ENCODE results near the gene PRDM16. TPM values are rescaled to one million over a fixed set of nuclear protein-coding genes. Genes with fewer than 3 reads are reported as not detected.

The PRDM16 gene
- total and polyA plus RNA-seq, 2 donors (not counting 1 experiment from before 2014, with no cell fraction given) = 0.03 to 0.12 TPM

GRCh38 chr1:3483380-3483779 is 414.4 kb downstream of the PRDM16 start:
- no peak overlapping the region for H3K9ac ChIP-seq (ENCODE audit: low read length)
- H3K4me1 ChIP-seq (ENCODE audit: control insufficient read depth in 2 of 2, insufficient read depth in 2 of 2, low read length in 2 of 2) = no peaks in the 10 kb centered on the region
- H3K79me2 ChIP-seq (ENCODE audit: control insufficient read depth, insufficient read depth, low read length) = no peaks in the 10 kb centered on the region
- peaks cover 3% of the 10 kb centered on the region for H3K27me3 Mint-ChIP-seq
- no peak for ATAC-seq (ENCODE audit: low read depth)
- H3K27me3 ChIP-seq (replicated peaks in 1 of 4; ENCODE audit: control extremely low read depth in 1 of 4, control insufficient read depth in 3 of 4, insufficient read depth in 4 of 4, low read length in 3 of 4) = no peaks in the 10 kb centered on the region
- WGBS (ENCODE audit: insufficient coverage) = 83% methylated on average over 14 of the region's 14 CpGs
- H3K27ac ChIP-seq (ENCODE audit: low read length in 2 of 2) = no peak overlapping the region
- CTCF ChIA-PET = interaction anchor here (3.0 kb wide), 1 partner anchor 30 kb away, joined by 12 read pairs; no protein-coding TSS in a partner anchor
- intact Hi-C loops (cut with micrococcal nuclease) = no loop called here
- no peak for DNase-seq
- H3K9me3 Mint-ChIP-seq (ENCODE audit: insufficient read depth) = peaks cover 6% of the 10 kb centered on the region
- H3K4me1 Mint-ChIP-seq = no peaks in the 10 kb centered on the region
- no peak overlapping the region for H3K27ac Mint-ChIP-seq
- no peaks in the 10 kb centered on the region for H3K36me3 ChIP-seq (replicated peaks in 1 of 2; ENCODE audit: control extremely low read depth in 1 of 2, control insufficient read depth in 1 of 2, extremely low read depth in 1 of 2, insufficient read depth in 2 of 2, low read length in 1 of 2)
- POLR2A ChIA-PET = no interaction called here
- no peak overlapping the region for H3K4me3 Mint-ChIP-seq
- peaks cover 0 to 4% (median 1%) of the 10 kb centered on the region in 3 donors for H3K9me3 ChIP-seq (ENCODE audit: control extremely low read depth in 1 of 3, control insufficient read depth in 2 of 3, insufficient read depth in 1 of 3, low read length in 2 of 3)
- no peaks in the 10 kb centered on the region for H4K20me1 ChIP-seq (ENCODE audit: control insufficient read depth, insufficient read depth, low read length, poor library complexity, severe bottlenecking)
- no peak overlapping the region for H2AFZ ChIP-seq (ENCODE audit: insufficient read depth, low read depth, low read length, poor library complexity, severe bottlenecking)
- no peak overlapping the region for H3K4me3 ChIP-seq (ENCODE audit: control extremely low read depth in 1 of 5, extremely low read depth in 1 of 5, insufficient read depth in 1 of 5, low read depth in 2 of 5, low read length in 4 of 5)
- H3K4me2 ChIP-seq (replicated peaks; ENCODE audit: low read depth, low read length, poor library complexity, severe bottlenecking) = no peak overlapping the region
- TF ChIP-seq EZH2 (IDR thresholded peaks at IDR 0.05; ENCODE audit: borderline replicate concordance, insufficient read depth, low read depth, low read length, poor library complexity, severe bottlenecking) (no peak), CTCF (IDR thresholded peaks at IDR 0.05) (no peak)

DNA sequence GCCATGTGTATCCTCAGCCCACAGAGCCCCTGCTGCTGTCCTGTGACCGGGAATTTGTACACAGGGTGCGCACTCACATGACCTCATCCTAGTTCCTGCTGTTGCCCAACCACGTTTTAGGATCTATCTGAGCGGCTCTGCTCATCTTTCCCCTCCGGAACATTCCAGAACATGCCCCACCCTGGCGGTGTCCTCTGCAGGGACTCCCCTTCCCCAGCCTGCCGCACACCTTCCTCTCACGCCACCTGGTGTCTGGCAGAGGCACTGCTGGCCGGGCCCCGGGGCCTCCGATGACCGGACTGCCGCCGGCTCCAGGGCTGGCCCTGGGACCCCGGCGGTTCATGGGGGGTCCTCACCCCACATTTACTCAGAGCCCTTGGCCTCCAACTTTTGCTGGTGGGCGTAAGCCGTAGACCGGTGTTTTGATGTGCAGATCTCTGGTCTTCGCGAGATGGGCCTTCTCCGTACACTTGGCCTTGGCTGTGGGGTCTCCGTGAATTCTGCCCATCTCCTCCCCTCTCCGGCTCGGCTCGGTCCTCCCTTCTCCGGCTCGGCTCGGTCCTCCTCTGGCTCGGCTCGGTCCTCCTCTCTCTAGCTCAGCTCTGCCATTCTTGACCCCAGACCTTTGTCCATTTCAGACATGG is 414.9 kb downstream of the PRDM16 start:
- Histone ChIP-seq H3K4me2 (replicated peaks; ENCODE audit: low read depth, low read length, poor library complexity, severe bottlenecking) (no peak overlapping the region), H3K36me3 (replicated peaks in 1 of 2; ENCODE audit: control extremely low read depth in 1 of 2, control insufficient read depth in 1 of 2, extremely low read depth in 1 of 2, insufficient read depth in 2 of 2, low read length in 1 of 2) (no peaks in the 10 kb centered on the region), H3K9ac (ENCODE audit: low read length) (no peak overlapping the region), H2AFZ (ENCODE audit: insufficient read depth, low read depth, low read length, poor library complexity, severe bottlenecking) (no peak overlapping the region), H3K9me3 (ENCODE audit: control extremely low read depth in 1 of 3, control insufficient read depth in 2 of 3, insufficient read depth in 1 of 3, low read length in 2 of 3) (peaks cover 0 to 6% (median 5%) of the 10 kb centered on the region in 3 donors), H3K4me3 (ENCODE audit: control extremely low read depth in 1 of 5, extremely low read depth in 1 of 5, insufficient read depth in 1 of 5, low read depth in 2 of 5, low read length in 4 of 5) (no peak overlapping the region), H4K20me1 (ENCODE audit: control insufficient read depth, insufficient read depth, low read length, poor library complexity, severe bottlenecking) (no peaks in the 10 kb centered on the region), H3K27ac (ENCODE audit: low read length in 2 of 2) (no peak overlapping the region), H3K4me1 (ENCODE audit: control insufficient read depth in 2 of 2, insufficient read depth in 2 of 2, low read length in 2 of 2) (no peaks in the 10 kb centered on the region), H3K27me3 (replicated peaks in 1 of 4; ENCODE audit: control extremely low read depth in 1 of 4, control insufficient read depth in 3 of 4, insufficient read depth in 4 of 4, low read length in 3 of 4) (no peaks in the 10 kb centered on the region), H3K79me2 (ENCODE audit: control insufficient read depth, insufficient read depth, low read length) (no peaks in the 10 kb centered on the region)
- no peak for TF ChIP-seq EZH2 (IDR thresholded peaks at IDR 0.05; ENCODE audit: borderline replicate concordance, insufficient read depth, low read depth, low read length, poor library complexity, severe bottlenecking)
- peak; percentile 81 for TF ChIP-seq CTCF (IDR thresholded peaks at IDR 0.05)
- Mint-ChIP-seq H3K27ac (no peak overlapping the region), H3K9me3 (ENCODE audit: insufficient read depth) (peaks cover 12% of the 10 kb centered on the region), H3K4me1 (no peaks in the 10 kb centered on the region), H3K4me3 (no peak overlapping the region), H3K27me3 (peaks cover 3% of the 10 kb centered on the region)
- ChIA-PET CTCF (interaction anchor here (1.1 kb wide), 1 partner anchor 31 kb away, joined by 5 read pairs; no protein-coding TSS in a partner anchor), POLR2A (no interaction called here)
- ATAC-seq (ENCODE audit: low read depth) (peak; percentile 53), DNase-seq (peak; percentile 51)
- intact Hi-C loops (cut with micrococcal nuclease) = no loop called here
- 58% methylated on average over 31 of the region's 31 CpGs for WGBS (ENCODE audit: insufficient coverage)
